ENCODE results near the gene CNIH3. TPM values are rescaled to one million over a fixed set of nuclear protein-coding genes. Genes with fewer than 3 reads are reported as not detected.
A peak's percentile ranks its signal among the peaks of the same experiment; 100 is the strongest.

Gene CNIH3
- total RNA-seq, 1 donor from 2014 or later: 0.53 TPM

DNA sequence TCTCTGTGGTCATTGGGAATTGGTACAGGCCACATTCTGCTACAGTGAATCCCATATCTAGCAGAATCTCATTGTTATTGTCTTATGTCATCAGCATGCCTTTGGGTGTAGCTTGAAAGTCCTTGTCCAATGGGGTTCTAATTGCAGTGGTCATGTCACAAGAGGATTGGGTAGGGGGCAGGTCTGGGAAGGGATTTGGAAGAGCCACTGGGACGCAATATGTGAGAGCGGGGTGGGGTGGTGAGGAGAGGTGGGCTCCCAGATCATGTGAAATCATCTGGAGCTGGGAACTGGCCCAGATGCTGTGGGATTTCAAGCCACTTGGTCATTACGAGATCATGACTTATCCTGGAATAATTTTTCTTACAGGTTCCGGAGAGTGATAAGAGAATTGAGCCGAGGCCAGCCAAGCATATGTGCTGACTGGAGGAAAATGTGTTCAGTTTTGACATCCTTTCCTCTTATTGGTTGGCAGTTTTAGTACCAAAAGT, 16.3 kb downstream of the CNIH3 start:
- H3K4me3 ChIP-seq (ENCODE audit: low read depth, low read length): no peak overlapping the region
- H3K36me3 ChIP-seq (ENCODE audit: control insufficient read depth, insufficient read depth, low read length): no peaks in the 10 kb centered on the region
- TF ChIP-seq, protein P1, sequence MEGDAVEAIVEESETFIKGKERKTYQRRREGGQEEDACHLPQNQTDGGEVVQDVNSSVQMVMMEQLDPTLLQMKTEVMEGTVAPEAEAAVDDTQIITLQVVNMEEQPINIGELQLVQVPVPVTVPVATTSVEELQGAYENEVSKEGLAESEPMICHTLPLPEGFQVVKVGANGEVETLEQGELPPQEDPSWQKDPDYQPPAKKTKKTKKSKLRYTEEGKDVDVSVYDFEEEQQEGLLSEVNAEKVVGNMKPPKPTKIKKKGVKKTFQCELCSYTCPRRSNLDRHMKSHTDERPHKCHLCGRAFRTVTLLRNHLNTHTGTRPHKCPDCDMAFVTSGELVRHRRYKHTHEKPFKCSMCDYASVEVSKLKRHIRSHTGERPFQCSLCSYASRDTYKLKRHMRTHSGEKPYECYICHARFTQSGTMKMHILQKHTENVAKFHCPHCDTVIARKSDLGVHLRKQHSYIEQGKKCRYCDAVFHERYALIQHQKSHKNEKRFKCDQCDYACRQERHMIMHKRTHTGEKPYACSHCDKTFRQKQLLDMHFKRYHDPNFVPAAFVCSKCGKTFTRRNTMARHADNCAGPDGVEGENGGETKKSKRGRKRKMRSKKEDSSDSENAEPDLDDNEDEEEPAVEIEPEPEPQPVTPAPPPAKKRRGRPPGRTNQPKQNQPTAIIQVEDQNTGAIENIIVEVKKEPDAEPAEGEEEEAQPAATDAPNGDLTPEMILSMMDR (IDR thresholded peaks at IDR 0.05; ENCODE audit: insufficient read depth, low read length, severe bottlenecking): no peak
- no peak for FAIRE-seq
- H3K27me3 ChIP-seq (ENCODE audit: control insufficient read depth, insufficient read depth, low read length): no peaks in the 10 kb centered on the region
- no peak for DNase-seq (ENCODE audit: low read depth)

DNA sequence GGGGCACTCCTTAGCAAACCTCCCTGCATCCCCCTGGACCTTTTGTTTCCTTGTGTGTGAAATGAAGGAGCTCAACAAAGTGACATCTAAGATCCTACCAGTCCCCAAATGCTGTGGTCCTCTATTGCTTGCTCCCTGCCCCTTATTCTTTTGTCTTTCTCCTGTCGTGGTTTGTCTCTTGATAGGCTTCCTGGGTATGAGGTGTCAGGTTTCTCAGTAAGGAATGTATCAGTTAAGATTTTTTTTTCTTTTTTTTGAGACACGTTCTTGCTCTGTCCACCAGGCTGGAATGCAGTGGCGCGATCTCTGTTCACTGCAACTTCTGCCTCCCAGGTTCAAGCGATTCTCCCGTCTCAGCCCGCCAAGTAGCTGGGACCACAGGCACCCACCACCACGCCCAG, 16.8 kb downstream of the CNIH3 start:
- TF ChIP-seq, protein P1 (IDR thresholded peaks at IDR 0.05; ENCODE audit: insufficient read depth, low read length, severe bottlenecking): no peak
- DNase-seq (ENCODE audit: low read depth) (no peak), FAIRE-seq (no peak)
- Histone ChIP-seq H3K36me3 (ENCODE audit: control insufficient read depth, insufficient read depth, low read length) (no peaks in the 10 kb centered on the region), H3K27me3 (ENCODE audit: control insufficient read depth, insufficient read depth, low read length) (no peaks in the 10 kb centered on the region), H3K4me3 (ENCODE audit: low read depth, low read length) (no peak overlapping the region)

DNA sequence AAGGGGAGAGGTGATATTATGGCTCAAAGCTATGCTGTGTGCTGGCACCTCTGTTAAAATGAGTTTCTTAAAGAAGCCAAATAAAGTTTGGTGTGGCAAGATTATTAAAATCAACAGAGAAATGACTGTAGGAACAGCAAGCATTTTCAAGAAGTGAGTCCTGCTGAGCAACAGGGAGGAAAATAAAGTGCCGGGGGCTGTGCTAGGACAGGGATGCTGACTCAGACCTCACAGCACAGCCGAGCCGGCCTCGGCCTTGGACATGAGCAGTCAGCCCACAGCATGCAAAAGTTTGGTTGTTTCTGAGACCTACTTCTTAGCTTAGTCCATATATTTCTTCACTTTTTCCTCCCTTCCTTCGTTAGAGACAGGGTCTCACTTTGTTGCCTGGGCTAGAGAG, 19.2 kb downstream of the CNIH3 start:
- no peak overlapping the region for H3K4me3 ChIP-seq (ENCODE audit: low read depth, low read length)
- FAIRE-seq: peak; percentile 36

DNA sequence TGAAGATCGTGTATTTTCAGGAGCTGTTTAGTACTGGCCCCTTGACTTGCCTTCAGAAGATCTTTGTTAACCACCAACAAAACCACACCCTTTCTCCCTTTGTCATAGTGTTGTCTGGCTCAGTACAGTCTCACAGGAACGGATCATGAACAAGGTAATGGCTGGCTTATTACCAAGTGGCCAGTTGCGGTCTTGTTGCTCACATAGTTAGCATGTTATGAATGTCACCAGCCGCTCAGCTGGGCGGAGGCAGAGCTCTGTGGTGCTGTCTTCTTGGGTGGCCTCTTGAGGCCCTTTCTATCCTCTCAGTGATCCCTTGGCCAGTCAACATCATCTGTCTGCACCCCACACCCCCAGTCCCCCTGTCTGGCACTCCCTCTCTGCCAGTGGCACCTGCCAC, 21.4 kb downstream of the CNIH3 start:
- Histone ChIP-seq H3K4me3 (ENCODE audit: low read depth, low read length) (no peak overlapping the region), H3K36me3 (ENCODE audit: control insufficient read depth, insufficient read depth, low read length) (no peaks in the 10 kb centered on the region), H3K27me3 (ENCODE audit: control insufficient read depth, insufficient read depth, low read length) (peaks cover 2% of the 10 kb centered on the region)
- TF ChIP-seq, protein P1 (IDR thresholded peaks at IDR 0.05; ENCODE audit: insufficient read depth, low read length, severe bottlenecking): no peak
- DNase-seq (ENCODE audit: low read depth): peak; percentile 35
- FAIRE-seq: peak; percentile 50

More for the DNA sequence above, 19.2 kb downstream of the CNIH3 start:
- H3K36me3 ChIP-seq (ENCODE audit: control insufficient read depth, insufficient read depth, low read length): no peaks in the 10 kb centered on the region
- peaks cover 2% of the 10 kb centered on the region for H3K27me3 ChIP-seq (ENCODE audit: control insufficient read depth, insufficient read depth, low read length)
- TF ChIP-seq, protein P1 (IDR thresholded peaks at IDR 0.05; ENCODE audit: insufficient read depth, low read length, severe bottlenecking): no peak
- peak; percentile 77 for DNase-seq (ENCODE audit: low read depth)

DNA sequence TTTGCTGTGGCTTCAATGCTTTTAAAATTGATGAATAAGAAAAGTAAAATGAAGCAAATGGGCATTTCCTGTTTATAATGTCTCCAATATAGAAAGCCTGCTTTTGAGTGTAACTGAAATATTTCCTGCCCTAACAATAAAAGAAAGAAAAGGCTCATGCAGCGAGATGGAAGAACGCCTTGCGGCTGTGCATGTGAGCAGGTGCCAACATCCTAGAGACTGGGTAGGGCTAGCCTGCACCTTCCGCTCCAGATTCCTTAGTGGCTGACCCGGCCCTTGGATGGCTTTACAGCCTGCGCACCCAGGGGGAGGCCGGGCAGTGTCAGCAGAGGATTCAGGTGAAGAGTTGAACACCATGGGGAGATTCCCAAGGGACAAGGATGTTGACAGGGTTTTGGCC, 21.8 kb downstream of the CNIH3 start:
- H3K36me3 ChIP-seq (ENCODE audit: control insufficient read depth, insufficient read depth, low read length): no peaks in the 10 kb centered on the region
- no peak overlapping the region for H3K4me3 ChIP-seq (ENCODE audit: low read depth, low read length)
- peaks cover 2% of the 10 kb centered on the region for H3K27me3 ChIP-seq (ENCODE audit: control insufficient read depth, insufficient read depth, low read length)
- FAIRE-seq (no peak), DNase-seq (ENCODE audit: low read depth) (no peak)
- TF ChIP-seq, protein P1 (IDR thresholded peaks at IDR 0.05; ENCODE audit: insufficient read depth, low read length, severe bottlenecking): no peak

DNA sequence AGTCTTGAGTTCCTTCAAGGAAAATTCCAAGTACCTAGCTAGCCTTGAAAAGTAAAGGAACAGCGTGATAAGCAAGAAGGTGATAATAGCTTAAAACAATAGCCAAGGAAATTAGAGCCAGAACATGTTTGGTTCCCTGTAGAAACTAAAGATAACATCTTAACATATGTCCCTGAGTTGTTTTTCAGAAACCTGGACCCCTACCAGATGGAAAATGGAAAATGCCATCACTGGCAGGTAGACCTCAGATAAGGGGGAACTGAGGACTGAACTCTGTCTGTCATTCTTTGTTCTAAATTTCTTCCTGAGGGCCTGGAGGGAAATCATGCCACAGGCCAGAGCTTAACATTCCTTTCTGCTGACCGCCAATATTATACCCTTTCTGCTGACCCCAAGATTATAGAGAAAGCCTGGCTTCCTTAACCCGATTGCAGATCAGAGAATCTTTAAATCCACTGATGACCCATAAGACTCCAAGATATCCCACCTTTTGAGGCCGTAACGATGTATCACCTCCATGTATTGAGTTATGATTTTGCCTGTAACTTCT, 23.4 kb downstream of the CNIH3 start:
- TF ChIP-seq, protein P1 (IDR thresholded peaks at IDR 0.05; ENCODE audit: insufficient read depth, low read length, severe bottlenecking): no peak
- H3K4me3 ChIP-seq (ENCODE audit: low read depth, low read length): no peak overlapping the region
- no peaks in the 10 kb centered on the region for H3K36me3 ChIP-seq (ENCODE audit: control insufficient read depth, insufficient read depth, low read length)
- peaks cover 2% of the 10 kb centered on the region for H3K27me3 ChIP-seq (ENCODE audit: control insufficient read depth, insufficient read depth, low read length)
- DNase-seq (ENCODE audit: low read depth) (no peak), FAIRE-seq (no peak)
